GM18498 (cell line): Measurements from ENCODE around the gene RBFOX1.

ENCODE experiments used
- ATAC-seq: cut with Tn5 transposase; IDR thresholded peaks from one replicate; pipeline ENCODE4 v1.9.1; 2021; ENCODE audit warnings: mild to moderate bottlenecking, moderate library complexity; ENCODE audit not compliant: unreplicated experiment

The RBFOX1 gene

DNA sequence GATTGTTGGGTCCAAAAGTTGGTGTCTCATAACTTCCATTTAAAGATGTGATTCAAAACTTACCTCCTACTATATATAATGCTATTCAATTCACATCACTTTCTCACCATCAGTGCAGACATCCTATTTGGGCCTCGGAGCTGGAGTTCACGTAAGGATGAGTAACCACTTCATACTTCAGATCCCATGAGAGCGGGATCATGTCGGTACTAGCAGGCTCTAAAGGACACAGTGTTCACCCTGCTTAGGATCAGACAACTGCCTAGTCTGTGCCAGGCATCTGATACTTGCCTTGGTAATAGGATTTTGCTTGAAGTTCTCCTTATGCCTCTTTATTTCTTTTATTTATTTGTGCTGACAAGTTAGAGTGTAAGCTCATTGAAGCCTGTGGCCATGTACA lies 39.5 kb downstream of the RBFOX1 start:
- ATAC-seq = no peak

DNA sequence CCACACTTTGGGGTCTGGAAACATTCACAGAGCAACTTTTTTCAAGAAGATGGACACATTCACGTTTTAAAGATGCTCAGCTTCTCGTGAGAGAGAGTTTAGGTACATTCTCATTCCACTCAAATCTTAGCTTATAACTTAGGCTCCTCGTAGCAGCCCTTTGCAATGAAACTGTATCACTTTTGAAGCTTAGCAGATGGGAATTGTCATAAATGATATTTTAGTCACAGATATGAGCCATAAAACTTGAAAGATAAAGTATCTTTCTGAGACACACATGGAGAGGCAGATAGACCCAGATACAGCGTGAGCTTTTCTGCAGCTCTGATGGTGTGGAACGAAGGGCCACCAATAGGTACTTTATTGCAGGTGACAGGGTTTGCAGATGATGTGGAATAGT lies 41.1 kb downstream of the RBFOX1 start:
- ATAC-seq = no peak

DNA sequence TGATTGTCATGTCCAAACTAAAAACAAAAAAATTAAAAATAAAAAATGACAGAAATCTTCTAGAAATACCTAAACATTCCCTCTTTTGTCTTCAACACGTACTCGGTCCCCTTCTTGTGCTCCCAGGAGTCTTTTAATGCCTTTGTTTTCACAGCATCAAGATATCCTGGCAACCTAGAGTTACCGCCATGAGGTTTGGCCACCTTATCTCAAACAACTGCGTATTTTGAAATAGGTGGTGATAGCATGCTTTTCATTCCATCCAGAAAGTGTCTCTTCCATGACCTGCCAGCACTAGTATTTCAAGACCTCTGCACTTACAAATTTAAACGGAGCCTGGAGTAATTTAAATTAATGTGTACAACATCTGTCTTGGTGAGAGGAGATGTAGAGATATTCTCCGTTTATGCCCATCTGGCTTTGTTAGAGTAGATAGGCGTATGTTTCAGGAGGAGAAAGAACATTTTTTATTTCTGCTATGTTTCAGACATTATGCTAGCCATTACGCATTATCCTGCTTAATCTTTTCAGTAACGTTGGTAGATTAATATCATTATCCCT lies 42.0 kb downstream of the RBFOX1 start:
- no peak for ATAC-seq

DNA sequence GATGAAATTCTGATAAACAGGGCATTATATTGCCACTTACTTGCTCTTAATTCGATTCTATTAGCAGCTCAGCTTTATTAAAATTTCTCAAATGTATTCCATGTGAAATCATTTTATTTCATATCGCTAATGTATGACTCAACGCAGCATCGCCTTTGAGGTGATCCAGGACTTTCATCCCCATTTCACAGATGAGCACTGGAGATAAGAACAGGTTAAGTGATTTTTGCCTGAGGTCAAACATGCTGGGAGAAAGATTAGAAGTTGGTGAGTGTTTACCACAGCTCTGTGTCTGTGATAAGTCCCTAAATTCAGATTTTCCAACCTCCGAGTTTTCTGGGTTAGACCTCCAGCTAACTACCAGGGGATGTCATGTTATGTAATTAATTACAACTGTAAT lies 43.6 kb downstream of the RBFOX1 start:
- ATAC-seq = no peak

DNA sequence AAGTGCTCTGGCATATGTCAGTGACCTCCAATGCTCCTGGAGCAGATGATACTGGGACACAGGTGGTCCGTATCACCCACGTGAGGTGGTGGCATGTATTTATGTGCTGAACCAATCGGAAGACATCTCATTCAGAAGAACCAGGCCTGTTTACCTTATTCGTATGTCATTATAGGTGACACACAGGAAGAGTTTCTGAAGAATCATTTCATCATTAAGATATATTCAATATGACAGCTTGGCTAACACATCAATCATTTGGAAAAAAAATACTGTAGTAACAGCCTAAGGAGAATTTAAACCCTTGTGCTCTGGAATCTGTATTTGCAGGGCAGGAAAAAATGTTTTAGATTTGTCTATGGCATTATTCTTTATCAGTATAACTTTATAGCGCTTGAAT lies 44.6 kb downstream of the RBFOX1 start:
- ATAC-seq = no peak

DNA sequence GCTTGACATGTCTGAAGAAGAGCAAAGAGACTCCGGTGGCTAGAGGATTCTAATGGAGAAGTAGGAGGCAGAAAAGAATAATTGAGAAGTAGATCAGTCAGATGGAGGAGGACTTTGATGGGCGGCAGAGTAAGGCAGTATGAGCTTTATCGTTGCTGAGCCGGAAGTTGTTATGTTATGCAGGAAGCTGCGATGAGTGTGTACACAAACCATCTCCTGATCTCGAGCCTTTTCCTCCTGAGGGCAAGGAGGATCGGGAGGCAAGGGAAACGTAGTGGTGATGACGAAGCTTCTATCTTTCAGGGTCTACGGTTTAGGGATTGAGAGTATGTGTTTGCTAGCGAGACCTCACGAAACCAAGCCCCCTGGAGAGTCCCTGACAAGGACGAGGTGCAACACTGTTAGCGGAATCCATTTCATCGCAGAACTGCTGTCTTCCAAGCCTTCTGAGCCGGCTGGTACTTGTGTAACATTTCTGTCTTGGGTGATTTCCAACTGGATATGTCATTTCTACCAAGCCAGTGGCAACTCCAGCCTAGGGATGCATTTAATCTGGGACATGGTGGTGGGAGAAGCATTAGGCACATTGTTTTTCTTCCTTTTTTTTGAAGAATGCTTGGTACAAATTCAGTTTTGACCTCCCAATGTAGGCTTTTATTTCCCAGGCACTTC lies 45.5 kb downstream of the RBFOX1 start:
- ATAC-seq = no peak

DNA sequence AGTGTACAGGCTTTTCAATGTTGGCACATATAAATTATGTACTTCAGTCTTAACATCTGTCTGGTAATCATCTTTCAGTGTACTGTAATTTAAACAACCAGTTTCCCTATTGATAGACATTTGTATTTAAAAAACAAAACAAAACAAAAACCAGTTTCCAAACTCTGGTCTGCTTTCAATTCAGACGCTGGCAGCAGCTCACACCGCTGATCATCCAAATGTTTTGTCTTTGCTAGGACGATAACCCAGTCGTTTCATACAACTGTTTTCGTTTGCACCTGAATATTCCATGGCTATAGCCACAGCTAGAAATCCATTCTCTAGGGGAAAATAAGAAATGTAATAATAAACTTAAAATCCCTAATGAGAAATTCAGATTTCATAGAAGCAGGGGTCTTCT lies 47.8 kb downstream of the RBFOX1 start:
- no peak for ATAC-seq

DNA sequence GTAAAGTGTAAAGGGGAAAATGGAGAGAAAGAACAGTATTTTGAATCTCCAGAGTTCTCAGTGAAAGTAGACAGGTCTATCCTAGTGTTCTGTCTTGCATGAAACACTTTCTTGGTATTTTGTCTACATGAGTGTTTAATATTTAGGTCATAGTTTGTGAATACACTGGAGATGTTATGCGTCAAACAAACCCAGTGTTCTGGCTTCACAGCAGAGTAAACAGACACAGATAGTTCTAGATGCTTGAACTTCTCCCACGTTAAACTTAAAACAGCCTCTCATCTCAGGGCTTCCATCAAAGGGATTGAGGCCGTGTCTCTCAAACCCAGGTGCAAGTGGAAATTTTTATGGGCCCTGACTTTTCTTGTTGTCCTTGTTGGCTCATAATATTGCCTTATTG lies 48.3 kb downstream of the RBFOX1 start:
- no peak for ATAC-seq

DNA sequence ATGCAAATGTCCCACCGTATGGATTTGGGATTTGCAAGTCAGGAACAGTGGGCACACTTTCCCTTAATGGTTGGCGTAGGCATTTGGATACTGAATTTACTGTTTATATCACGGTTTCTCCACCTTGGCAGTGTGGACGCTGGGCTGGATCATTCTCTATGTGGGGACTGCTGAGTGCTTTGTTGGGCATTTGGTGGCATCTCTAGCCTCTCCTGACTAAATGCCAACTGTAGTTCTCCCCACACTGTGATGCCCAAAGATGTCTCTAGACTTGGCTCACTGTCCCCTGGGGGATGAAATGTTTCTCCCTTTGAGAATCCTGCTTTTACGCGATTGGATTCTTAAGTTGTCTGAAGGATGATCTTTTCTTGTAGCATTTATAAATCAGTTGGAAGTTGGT lies 49.0 kb downstream of the RBFOX1 start:
- no peak for ATAC-seq

DNA sequence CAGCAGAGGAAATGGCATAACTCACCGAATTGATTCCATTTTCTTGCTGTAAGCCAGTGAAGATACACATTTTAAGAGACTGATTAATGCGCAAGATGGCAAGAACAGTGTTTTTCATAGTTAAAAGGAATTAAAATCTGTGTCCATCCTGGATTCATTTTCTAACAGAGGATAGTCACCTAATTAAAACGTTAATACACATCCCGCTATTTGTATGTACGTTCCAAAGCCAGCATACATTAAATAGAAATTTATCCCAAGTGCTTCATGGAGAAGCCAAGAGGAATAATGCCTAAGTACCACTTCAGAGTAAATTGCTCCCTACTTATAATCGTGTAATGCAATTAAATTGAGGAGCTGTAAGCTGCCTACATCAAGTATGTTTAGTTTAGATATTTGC lies 49.9 kb downstream of the RBFOX1 start:
- ATAC-seq = no peak

DNA sequence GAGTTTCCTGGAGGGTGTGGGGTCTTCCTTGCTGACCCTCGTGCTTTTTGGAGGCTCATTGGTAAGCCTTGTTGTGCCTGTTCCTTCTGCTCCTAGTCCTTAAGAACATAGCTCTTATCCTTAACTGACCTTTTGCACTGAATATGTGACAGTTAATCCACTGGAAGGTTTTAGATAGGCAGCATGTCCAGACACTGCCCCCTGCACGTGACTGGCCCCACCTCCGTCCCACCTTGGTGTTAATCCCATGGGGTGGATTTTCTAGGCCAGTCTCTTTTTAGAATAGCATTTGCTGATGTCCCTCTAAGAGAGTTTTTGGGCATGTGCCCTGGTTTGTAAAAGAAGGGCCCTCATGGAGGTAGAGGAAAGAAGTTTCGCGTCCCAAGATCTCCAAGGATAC lies 58.3 kb downstream of the RBFOX1 start:
- no peak for ATAC-seq

DNA sequence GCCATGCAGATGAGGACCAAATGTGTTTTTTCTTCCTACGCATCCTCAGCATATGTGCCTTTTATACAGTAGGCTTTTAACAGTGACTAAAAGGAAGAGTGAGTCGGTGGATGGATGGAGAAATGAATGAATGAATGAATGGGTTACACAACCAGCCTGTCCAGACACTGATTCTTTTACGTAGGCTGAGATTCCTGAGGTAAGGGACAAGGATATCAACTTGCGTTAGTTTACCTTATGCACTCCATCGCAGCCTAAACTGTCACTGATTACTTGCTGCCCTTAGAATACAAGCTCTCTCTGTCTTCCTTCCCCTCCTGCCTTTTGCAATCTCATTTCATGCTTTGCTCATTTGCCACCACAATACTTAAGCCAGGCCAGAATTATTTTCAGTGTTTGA lies 59.0 kb downstream of the RBFOX1 start:
- no peak for ATAC-seq

DNA sequence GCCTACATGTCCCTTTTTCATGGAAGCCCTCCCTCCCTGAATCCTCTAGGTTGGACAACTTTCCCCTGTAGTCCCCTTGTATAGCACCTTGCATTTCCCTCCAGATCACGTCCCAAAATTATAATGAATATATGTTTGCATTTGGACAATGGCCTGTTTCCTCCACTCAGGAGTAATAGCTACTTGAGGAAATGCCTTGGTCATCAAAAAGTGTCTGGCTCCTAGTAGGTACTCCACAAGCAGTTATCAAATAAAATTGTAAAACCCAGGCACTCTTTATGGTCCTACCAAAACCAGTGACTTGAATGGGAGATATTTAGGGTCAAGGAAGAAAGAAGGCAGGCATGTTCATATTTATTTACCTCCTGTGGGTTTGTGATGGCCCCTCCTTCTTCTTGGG lies 59.6 kb downstream of the RBFOX1 start:
- no peak for ATAC-seq

DNA sequence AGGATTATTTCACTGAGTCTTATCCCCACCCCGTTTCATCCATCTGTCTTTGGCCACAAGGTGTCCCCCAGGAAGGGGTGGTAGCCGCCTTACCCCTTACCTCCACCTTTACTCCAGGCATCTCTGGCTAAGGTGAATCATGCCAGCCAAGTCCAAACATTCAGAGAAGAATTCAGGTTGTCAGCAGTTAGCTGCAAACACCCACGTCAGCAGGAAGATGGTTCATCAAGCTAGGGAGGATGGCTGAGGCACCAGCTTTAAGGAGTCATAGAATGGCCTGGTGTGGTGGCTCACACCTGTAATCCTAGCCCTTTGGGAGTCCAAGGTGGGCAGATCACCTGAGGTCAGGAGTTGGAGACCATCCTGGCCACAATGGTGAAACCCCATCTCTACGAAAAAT lies 61.0 kb downstream of the RBFOX1 start:
- ATAC-seq = no peak

DNA sequence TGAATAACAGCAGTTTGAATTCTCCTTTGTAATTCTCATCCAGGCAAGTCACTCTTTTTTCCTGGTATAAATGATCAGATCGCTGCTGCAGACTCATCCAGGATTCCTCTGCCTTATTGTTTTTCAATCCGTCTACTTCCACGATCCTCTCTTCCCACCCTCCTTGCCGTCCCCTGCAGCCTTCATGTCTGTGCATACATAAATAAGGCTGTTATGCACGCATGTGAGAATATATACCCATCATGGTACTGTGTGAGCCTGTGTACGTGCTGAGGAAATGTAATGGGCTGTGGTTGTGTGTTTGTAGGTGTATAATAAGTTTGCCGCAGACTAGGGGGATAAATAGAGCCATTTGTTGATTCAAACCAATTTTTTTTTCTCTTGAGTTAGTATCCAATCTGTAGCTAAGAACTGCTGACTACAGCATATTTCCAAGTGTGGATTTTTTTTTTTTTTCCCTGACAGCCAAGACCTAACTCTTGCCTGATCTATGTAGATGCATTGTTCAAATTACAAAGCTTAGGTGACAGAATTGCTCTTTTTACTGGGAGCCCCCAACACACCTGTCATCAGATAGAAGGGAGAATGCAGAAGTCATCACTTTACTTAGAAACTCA lies 62.2 kb downstream of the RBFOX1 start:
- no peak for ATAC-seq

DNA sequence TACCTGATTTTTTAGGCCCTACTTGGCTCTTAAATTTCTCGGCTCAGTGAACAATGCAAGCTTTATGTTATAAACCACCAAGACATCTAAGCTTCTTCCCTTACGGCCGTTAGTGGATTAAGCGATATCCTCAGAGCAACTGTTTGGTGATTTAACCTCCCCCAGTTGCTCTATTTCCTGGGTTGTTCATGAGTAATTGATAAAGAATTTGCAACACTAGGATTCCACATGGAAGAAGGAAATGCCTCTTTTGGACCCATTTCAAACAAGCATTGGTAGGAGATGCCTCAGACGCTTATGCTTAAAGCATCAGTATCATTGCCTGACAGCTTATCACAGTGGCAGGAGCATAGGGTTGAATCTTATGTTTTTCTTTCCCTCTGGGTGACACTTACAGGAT lies 65.3 kb downstream of the RBFOX1 start:
- ATAC-seq = no peak

DNA sequence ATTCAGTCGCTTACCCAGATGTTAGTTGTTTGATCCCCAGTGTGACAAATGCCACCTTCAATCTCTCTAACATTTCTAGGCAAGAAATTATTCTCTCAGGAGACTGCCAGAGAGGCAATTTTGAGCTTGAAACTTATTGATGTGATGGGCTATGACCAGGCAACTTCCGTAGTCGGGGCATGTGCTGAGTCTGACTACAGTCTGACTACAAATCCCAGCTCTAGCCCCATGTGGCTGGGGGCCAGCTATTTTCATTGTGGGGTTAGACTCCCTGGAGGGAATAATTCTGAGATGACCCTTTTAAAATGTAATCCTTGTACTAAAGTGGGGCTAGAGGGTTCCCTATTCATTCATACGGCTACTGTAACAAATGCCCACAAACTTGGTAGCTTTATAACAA lies 65.9 kb downstream of the RBFOX1 start:
- no peak for ATAC-seq

DNA sequence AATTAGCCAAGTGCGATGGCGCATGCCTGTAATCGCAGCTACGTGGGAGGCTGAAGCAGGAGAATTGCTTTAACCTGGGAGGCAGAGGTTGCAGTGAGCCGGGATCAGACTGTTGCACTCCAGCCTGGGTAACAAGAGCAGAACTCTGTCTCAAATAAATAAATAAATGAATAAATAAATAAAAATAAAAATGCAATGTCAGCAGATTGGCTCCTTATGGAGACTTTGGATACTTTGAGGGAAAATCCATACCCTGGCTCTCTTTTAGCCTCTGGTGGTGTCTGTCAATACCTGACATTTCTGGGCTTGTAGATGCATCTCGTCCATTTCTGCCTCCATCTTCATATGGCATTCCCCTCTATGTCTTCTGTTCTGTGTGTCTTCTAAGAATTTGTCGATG lies 66.7 kb downstream of the RBFOX1 start:
- no peak for ATAC-seq

DNA sequence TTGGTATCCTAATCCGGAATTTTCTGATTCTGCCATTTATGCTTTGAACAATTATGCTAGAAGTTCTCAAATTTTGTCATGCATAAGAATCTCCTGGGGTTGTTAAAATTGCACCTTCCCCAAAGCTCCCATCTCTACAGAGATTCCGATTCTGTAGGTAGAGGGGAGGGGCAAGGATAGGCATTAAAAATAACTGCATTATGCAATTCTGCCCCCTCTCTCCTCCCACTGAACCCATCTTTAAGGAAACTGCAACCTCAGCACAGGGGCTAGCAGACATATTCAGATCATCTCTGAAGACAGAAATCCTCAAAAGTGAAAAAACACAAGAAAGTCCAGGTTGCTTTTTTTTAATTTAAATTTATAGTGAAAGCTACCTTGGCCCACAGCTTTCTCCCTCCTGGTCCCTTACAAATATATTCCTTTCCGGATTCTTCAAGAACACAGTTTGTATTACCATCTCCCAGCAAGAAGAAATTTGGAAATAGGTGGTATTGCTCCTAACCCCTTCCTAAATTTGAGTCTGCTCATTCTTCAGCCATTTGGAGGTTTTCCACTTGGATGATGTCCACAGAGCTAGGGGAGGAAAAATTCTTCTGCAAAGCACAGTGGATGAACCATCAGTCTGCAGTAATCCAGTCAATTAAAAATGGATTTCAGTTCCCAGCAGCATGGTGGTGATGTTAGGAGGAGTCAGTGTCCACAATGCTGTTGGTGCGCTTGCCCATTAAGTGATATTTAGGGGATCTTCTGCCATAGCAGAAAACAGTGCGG lies 67.7 kb downstream of the RBFOX1 start:
- ATAC-seq = no peak

DNA sequence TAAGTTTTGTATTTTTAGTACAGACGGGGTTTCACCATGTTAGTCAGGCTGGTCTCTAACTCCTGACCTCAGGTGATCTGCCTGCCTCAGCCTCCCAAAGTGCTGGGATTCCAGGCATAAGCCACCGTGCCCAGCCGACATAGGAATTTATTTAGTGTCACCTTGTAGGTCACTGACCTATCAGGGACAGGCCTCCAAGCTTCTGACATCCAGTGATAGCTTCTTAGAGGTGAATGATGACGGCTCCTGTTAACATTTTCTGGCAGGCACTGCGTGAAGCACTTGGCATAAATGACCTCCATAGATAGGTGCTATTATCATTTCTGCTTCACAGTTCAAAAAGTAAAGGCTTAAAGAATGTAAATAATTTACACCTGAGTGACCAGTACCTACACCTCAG lies 71.6 kb downstream of the RBFOX1 start:
- ATAC-seq = no peak

DNA sequence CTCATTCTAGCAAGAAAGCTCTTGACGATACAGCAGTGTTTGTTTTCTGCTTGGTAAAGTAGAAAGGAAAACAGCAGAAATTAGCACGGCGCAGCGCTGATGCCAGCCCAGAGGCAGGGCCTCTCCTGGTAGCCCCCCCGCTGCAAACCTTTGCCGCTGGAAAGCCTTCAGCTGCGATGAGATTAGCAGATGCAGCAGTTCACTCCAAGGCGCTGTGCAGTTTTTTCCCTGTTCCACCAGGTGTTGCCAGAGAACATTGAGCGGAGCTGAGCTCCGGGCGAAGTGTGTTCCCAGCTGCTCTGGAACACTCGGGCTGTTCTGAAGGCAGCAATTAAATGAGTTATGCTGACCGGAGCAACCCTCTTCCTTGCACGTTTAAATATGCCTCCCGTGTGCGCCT lies 72.5 kb downstream of the RBFOX1 start:
- no peak for ATAC-seq
